Measurements from ENCODE around the gene ITPA.

Gene ITPA

GRCh38 chr20:3247638-3248037 is 38.3 kb downstream of the ITPA start:
- no peak for DNase-seq

GRCh38 chr20:3248167-3248992 is 39.1 kb downstream of the ITPA start:
- DNase-seq, result peak; percentile 16

- DNase-seq, result no peak
These were observed 39.7 kb downstream of the ITPA start for GRCh38 chr20:3248993-3249347.

- DNase-seq, result no peak
These were observed 40.8 kb downstream of the ITPA start for GRCh38 chr20:3250091-3250504.

- no peak for DNase-seq
These were observed 42.5 kb downstream of the ITPA start for GRCh38 chr20:3251806-3252205.

- no peak for DNase-seq
These were observed 46.4 kb downstream of the ITPA start for GRCh38 chr20:3255728-3256127.

- DNase-seq, result no peak
These were observed 49.1 kb downstream of the ITPA start for GRCh38 chr20:3258429-3258828.

- no peak for DNase-seq
These were observed 53.3 kb downstream of the ITPA start for GRCh38 chr20:3262566-3262965.

GRCh38 chr20:3270051-3270450 is 60.8 kb downstream of the ITPA start:
- no peak for DNase-seq

- DNase-seq, result no peak
These were observed 64.1 kb downstream of the ITPA start for GRCh38 chr20:3273371-3273770.

Measured in NCI-H2171 treated with DMSO at 0.1 percent for 48 hours (cell line).